CD8-positive, alpha-beta memory T cell (primary cell): ENCODE results near the gene PRR7. TPM values are rescaled to one million over a fixed set of nuclear protein-coding genes. Genes with fewer than 3 reads are reported as not detected.

ENCODE experiments used
- CTCF ChIA-PET: fragments of 350-600 bp; sonication (Branson Sonifier 250); formaldehyde crosslinking; loops from one replicate; lab custom pipeline; 2021; ENCODE audit warnings: antibody characterized with exemption; lab: Charles Lee
- POLR2A ChIA-PET: fragments of 350-600 bp; sonication (Branson Sonifier 250); formaldehyde crosslinking; loops from one replicate; lab custom pipeline; 2021; ENCODE audit warnings: antibody characterized with exemption; lab: Charles Lee
- DNase-seq, 5 donors: peaks; one replicate each; pipeline versions ENCODE4 v3.0.0 to v3.0.0-alpha.2; 2020 to 2022; ENCODE audit warnings: mixed read lengths in 1 of 5
- H3K27ac ChIP-seq: one replicate; pipeline ENCODE4 v1.7.0; 2013; ENCODE audit warnings: low read depth, mild to moderate bottlenecking, low read length, moderate library complexity
- H3K27me3 ChIP-seq: 2 replicates; pipeline ENCODE4 v1.7.0; 2013; ENCODE audit warnings: low read length, mild to moderate bottlenecking; ENCODE audit not compliant: insufficient read depth, poor library complexity, severe bottlenecking
- H3K36me3 ChIP-seq: 2 replicates; pipeline ENCODE4 v1.7.0; 2013; ENCODE audit warnings: mild to moderate bottlenecking, low read length, moderate library complexity; ENCODE audit not compliant: insufficient read depth
- H3K4me1 ChIP-seq: 2 replicates; pipeline ENCODE4 v1.7.0; 2013; ENCODE audit warnings: mild to moderate bottlenecking, low read length, moderate library complexity; ENCODE audit not compliant: insufficient read depth
- H3K4me3 ChIP-seq: 2 replicates; pipeline ENCODE4 v1.7.0; 2013; ENCODE audit warnings: mild to moderate bottlenecking, low read length
- H3K9me3 ChIP-seq: 2 replicates; pipeline ENCODE4 v1.7.0; 2013; ENCODE audit warnings: mild to moderate bottlenecking, low read length
- H3K27ac Mint-ChIP-seq, 8 donors: one replicate each; pipeline ENCODE4 v1.8.0; 2020 to 2021; ENCODE audit warnings: mixed read lengths in 8 of 8, mild to moderate bottlenecking in 6 of 8, inconsistent platforms in 3 of 8, moderate library complexity in 3 of 8
- H3K27me3 Mint-ChIP-seq, 2 donors: one replicate each; pipeline ENCODE4 v1.8.0; 2020 to 2021; ENCODE audit warnings: mixed read lengths in 2 of 2, mild to moderate bottlenecking in 1 of 2, moderate library complexity in 1 of 2
- H3K36me3 Mint-ChIP-seq, 3 donors: one replicate each; pipeline ENCODE4 v1.8.0; 2020 to 2021; ENCODE audit warnings: mixed read lengths in 3 of 3, inconsistent platforms in 1 of 3, mild to moderate bottlenecking in 1 of 3
- H3K4me1 Mint-ChIP-seq, 3 donors: one replicate each; pipeline ENCODE4 v1.8.0; 2020 to 2021; ENCODE audit warnings: mixed read lengths in 3 of 3, inconsistent platforms in 1 of 3, mild to moderate bottlenecking in 1 of 3
- H3K4me3 Mint-ChIP-seq, 7 donors: one replicate each; pipeline ENCODE4 v1.8.0; 2020 to 2021; ENCODE audit warnings: mixed read lengths in 7 of 7, mild to moderate bottlenecking in 6 of 7, moderate library complexity in 4 of 7, inconsistent platforms in 2 of 7
- H3K9me3 Mint-ChIP-seq, 5 donors: one replicate each; pipeline ENCODE4 v1.8.0; 2020 to 2022; ENCODE audit warnings: mixed read lengths in 5 of 5, mild to moderate bottlenecking in 3 of 5, moderate library complexity in 2 of 5, inconsistent platforms in 1 of 5
- polyA plus RNA-seq: library from polyadenylated mRNA; unstranded; fragments of 300-500 nt; fragmentation: Illumina TruSeq; gene quantifications from one replicate; pipeline ENCODE4 v1.2.3, GENCODE V29; 2021
- total RNA-seq, 2 experiments: library from RNA; stranded (reverse); gene quantifications; one replicate each; pipeline ENCODE4 v1.2.3, GENCODE V29; 2021

Gene PRR7
- total and polyA plus RNA-seq, 3 experiments from 2014 or later: 14.7 to 22.1 (median 15.3) TPM

- Histone ChIP-seq H3K4me1 (peaks cover 8% of the 10 kb centered on the region), H3K27me3 (no peaks in the 10 kb centered on the region), H3K27ac (no peak overlapping the region), H3K36me3 (no peaks in the 10 kb centered on the region), H3K9me3 (no peaks in the 10 kb centered on the region), H3K4me3 (no peak overlapping the region)
- Mint-ChIP-seq H3K36me3 (peaks cover 0 to 23% (median 4%) of the 10 kb centered on the region in 3 donors), H3K4me1 (peaks cover 0 to 23% (median 7%) of the 10 kb centered on the region in 3 donors), H3K27ac (peak overlapping the region in 1 of 8 donors; percentile 82), H3K9me3 (no peaks in the 10 kb centered on the region), H3K4me3 (no peak overlapping the region), H3K27me3 (no peaks in the 10 kb centered on the region)
- ChIA-PET CTCF (interaction anchor here (1.0 to 2.1 kb wide), 4 partner anchors 9 to 103 kb away, joined by 3 to 16 read pairs (median 4); no protein-coding TSS in a partner anchor), POLR2A (interaction anchor here (1.1 kb wide), 1 partner anchor 37 kb away, joined by 3 read pairs; no protein-coding TSS in a partner anchor)
- no peak for DNase-seq
These were observed 45.6 kb downstream of the PRR7 start for GRCh38 chr5:177491983-177492746.

GRCh38 chr5:177492841-177493240 lies 46.2 kb downstream of the PRR7 start:
- Histone ChIP-seq H3K36me3 (no peaks in the 10 kb centered on the region), H3K4me3 (no peak overlapping the region), H3K27me3 (no peaks in the 10 kb centered on the region), H3K9me3 (no peaks in the 10 kb centered on the region), H3K4me1 (peaks cover 8% of the 10 kb centered on the region), H3K27ac (no peak overlapping the region)
- no peak for DNase-seq
- Mint-ChIP-seq H3K4me1 (peaks cover 0 to 28% (median 8%) of the 10 kb centered on the region in 3 donors), H3K27me3 (peaks cover 0 to 1% of the 10 kb centered on the region in 2 donors), H3K9me3 (no peaks in the 10 kb centered on the region), H3K36me3 (peaks cover 0 to 23% (median 4%) of the 10 kb centered on the region in 3 donors), H3K27ac (peak overlapping the region in 1 of 8 donors; percentile 17), H3K4me3 (peak overlapping the region in 1 of 7 donors; percentile 6)
- ChIA-PET CTCF (interaction anchor here (1.0 to 2.1 kb wide), 4 partner anchors 9 to 102 kb away, joined by 4 to 16 read pairs (median 4); no protein-coding TSS in a partner anchor), POLR2A (interaction anchor here (1.1 kb wide), 1 partner anchor 38 kb away, joined by 3 read pairs; no protein-coding TSS in a partner anchor)

GRCh38 chr5:177493795-177494345 lies 47.3 kb downstream of the PRR7 start:
- Mint-ChIP-seq H3K27me3 (peaks cover 0 to 2% of the 10 kb centered on the region in 2 donors), H3K4me1 (peaks cover 7 to 39% (median 14%) of the 10 kb centered on the region in 3 donors), H3K36me3 (peaks cover 0 to 17% (median 4%) of the 10 kb centered on the region in 3 donors), H3K27ac (peak overlapping the region in 3 of 8 donors; percentile 8 to 15 (median 11)), H3K4me3 (peak overlapping the region in 1 of 7 donors; percentile 48), H3K9me3 (no peaks in the 10 kb centered on the region)
- CTCF ChIA-PET: interaction anchor here (0.6 to 2.1 kb wide), 7 partner anchors 8 to 462 kb away, joined by 3 to 16 read pairs (median 4); no protein-coding TSS in a partner anchor
- Histone ChIP-seq H3K9me3 (no peaks in the 10 kb centered on the region), H3K27me3 (no peaks in the 10 kb centered on the region), H3K4me3 (no peak overlapping the region), H3K4me1 (peaks cover 14% of the 10 kb centered on the region), H3K36me3 (no peaks in the 10 kb centered on the region), H3K27ac (peak overlapping the region; percentile 32)
- no peak for DNase-seq
- POLR2A ChIA-PET: no interaction called here

- DNase-seq: no peak
- Histone ChIP-seq H3K27me3 (no peaks in the 10 kb centered on the region), H3K27ac (peak overlapping the region; percentile 69), H3K36me3 (no peaks in the 10 kb centered on the region), H3K9me3 (no peaks in the 10 kb centered on the region), H3K4me3 (no peak overlapping the region), H3K4me1 (peaks cover 15% of the 10 kb centered on the region)
- ChIA-PET POLR2A (interaction anchor here (0.9 to 1.2 kb wide), 2 partner anchors 23 to 40 kb away, joined by 3 to 5 read pairs; no protein-coding TSS in a partner anchor), CTCF (interaction anchor here (0.8 to 12.2 kb wide), 5 partner anchors 10 to 177 kb away, joined by 3 to 116 read pairs (median 5); no protein-coding TSS in a partner anchor)
- peak overlapping the region in 3 of 8 donors; percentile 11 to 57 (median 15) for H3K27ac Mint-ChIP-seq
- H3K9me3 Mint-ChIP-seq: no peaks in the 10 kb centered on the region
- peaks cover 8 to 39% (median 16%) of the 10 kb centered on the region in 3 donors for H3K4me1 Mint-ChIP-seq
- peaks cover 0 to 17% (median 4%) of the 10 kb centered on the region in 3 donors for H3K36me3 Mint-ChIP-seq
- H3K27me3 Mint-ChIP-seq: peaks cover 0 to 2% of the 10 kb centered on the region in 2 donors
- H3K4me3 Mint-ChIP-seq: peak overlapping the region in 1 of 7 donors; percentile 56
These were observed 48.0 kb downstream of the PRR7 start for GRCh38 chr5:177494346-177495195.

GRCh38 chr5:177495243-177496060 lies 48.8 kb downstream of the PRR7 start:
- Mint-ChIP-seq H3K4me1 (peaks cover 8 to 39% (median 19%) of the 10 kb centered on the region in 3 donors), H3K27ac (no peak overlapping the region), H3K9me3 (no peaks in the 10 kb centered on the region), H3K4me3 (peak overlapping the region in 6 of 7 donors; percentile 19 to 80 (median 38)), H3K36me3 (peaks cover 0 to 14% (median 4%) of the 10 kb centered on the region in 3 donors), H3K27me3 (peaks cover 0 to 2% of the 10 kb centered on the region in 2 donors)
- DNase-seq: no peak
- Histone ChIP-seq H3K4me3 (no peak overlapping the region), H3K27me3 (no peaks in the 10 kb centered on the region), H3K4me1 (peaks cover 15% of the 10 kb centered on the region), H3K27ac (peak overlapping the region; percentile 69), H3K36me3 (no peaks in the 10 kb centered on the region), H3K9me3 (no peaks in the 10 kb centered on the region)
- CTCF ChIA-PET: interaction anchor here (1.4 to 12.2 kb wide), 5 partner anchors 19 to 178 kb away, joined by 3 to 116 read pairs (median 5); no protein-coding TSS in a partner anchor
- POLR2A ChIA-PET: interaction anchor here (0.9 to 1.2 kb wide), 2 partner anchors 24 to 41 kb away, joined by 3 to 5 read pairs; no protein-coding TSS in a partner anchor

- Histone ChIP-seq H3K27ac (peak overlapping the region; percentile 69), H3K27me3 (no peaks in the 10 kb centered on the region), H3K4me3 (no peak overlapping the region), H3K4me1 (peaks cover 22% of the 10 kb centered on the region), H3K9me3 (no peaks in the 10 kb centered on the region), H3K36me3 (no peaks in the 10 kb centered on the region)
- DNase-seq: no peak
- no peaks in the 10 kb centered on the region for H3K9me3 Mint-ChIP-seq
- CTCF ChIA-PET: interaction anchor here (1.4 to 12.2 kb wide), 4 partner anchors 20 to 105 kb away, joined by 3 to 116 read pairs (median 5); no protein-coding TSS in a partner anchor
- peak overlapping the region; percentile 19 to 80 (median 42) for H3K4me3 Mint-ChIP-seq
- POLR2A ChIA-PET: interaction anchor here (0.9 to 1.8 kb wide), 4 partner anchors 24 to 92 kb away, joined by 3 to 15 read pairs (median 5); no protein-coding TSS in a partner anchor
- H3K36me3 Mint-ChIP-seq: peaks cover 0 to 8% (median 4%) of the 10 kb centered on the region in 3 donors
- peaks cover 13 to 42% (median 23%) of the 10 kb centered on the region in 3 donors for H3K4me1 Mint-ChIP-seq
- H3K27ac Mint-ChIP-seq: peak overlapping the region in 1 of 8 donors; percentile 6
- H3K27me3 Mint-ChIP-seq: peaks cover 0 to 2% of the 10 kb centered on the region in 2 donors
These were observed 49.6 kb downstream of the PRR7 start for GRCh38 chr5:177496070-177496726.
